Skin of body (tissue), 2 donors: ENCODE measurements around the gene PTGDS. TPM values are rescaled to one million over a fixed set of nuclear protein-coding genes. Genes with fewer than 3 reads are reported as not detected.

Experiments used
- DNase-seq: peaks from one replicate; lab custom pipeline; 2025; lab: John Stamatoyannopoulos, UW
- total RNA-seq: library from RNA; depleted of rRNA; stranded (reverse); fragments of >200 nt; gene quantifications from one replicate; pipeline ENCODE4 v1.2.3, GENCODE V29; 2014

The PTGDS gene
- total RNA-seq, 1 donor from 2014 or later, result 15.3 TPM

GRCh38 chr9:136957461-136957860 is 19.8 kb upstream of the PTGDS start:
- no peak for DNase-seq

GRCh38 chr9:136957901-136958300 is 19.4 kb upstream of the PTGDS start:
- no peak for DNase-seq

GRCh38 chr9:136958473-136958872 is 18.8 kb upstream of the PTGDS start:
- no peak for DNase-seq

- no peak for DNase-seq
Measured at GRCh38 chr9:136958898-136959850, 18.1 kb upstream of the PTGDS start.

GRCh38 chr9:136960212-136960937 is 16.9 kb upstream of the PTGDS start:
- no peak for DNase-seq

- DNase-seq, result no peak
Measured at GRCh38 chr9:136960938-136961275, 16.4 kb upstream of the PTGDS start.

GRCh38 chr9:136961279-136962065 is 15.8 kb upstream of the PTGDS start:
- DNase-seq, result no peak

- DNase-seq, result no peak
Measured at GRCh38 chr9:136962163-136962562, 15.1 kb upstream of the PTGDS start.

GRCh38 chr9:136962701-136963248 is 14.5 kb upstream of the PTGDS start:
- no peak for DNase-seq

- DNase-seq, result no peak
Measured at GRCh38 chr9:136963341-136963740, 14.0 kb upstream of the PTGDS start.

- no peak for DNase-seq
Measured at GRCh38 chr9:136963751-136964150, 13.6 kb upstream of the PTGDS start.

GRCh38 chr9:136964171-136964689 is 13.1 kb upstream of the PTGDS start:
- no peak for DNase-seq

- DNase-seq, result no peak
Measured at GRCh38 chr9:136964833-136965422, 12.4 kb upstream of the PTGDS start.

- no peak for DNase-seq
Measured at GRCh38 chr9:136965771-136966484, 11.4 kb upstream of the PTGDS start.

GRCh38 chr9:136968333-136969127 is 8.8 kb upstream of the PTGDS start:
- DNase-seq, result no peak

- no peak for DNase-seq
Measured at GRCh38 chr9:136969150-136969549, 8.2 kb upstream of the PTGDS start.

GRCh38 chr9:136969774-136970173 is 7.5 kb upstream of the PTGDS start:
- no peak for DNase-seq

GRCh38 chr9:136970361-136970760 is 6.9 kb upstream of the PTGDS start:
- no peak for DNase-seq

GRCh38 chr9:136971746-136972145 is 5.6 kb upstream of the PTGDS start:
- DNase-seq, result no peak
